Measurements from ENCODE around the gene GTF3C1. TPM values are rescaled to one million over a fixed set of nuclear protein-coding genes. Genes with fewer than 3 reads are reported as not detected.

The GTF3C1 gene
- total and polyA plus RNA-seq, 2 of the 13 experiments (the other 11 are each of a cell fraction or from before 2014, with no cell fraction given), result 29.2 to 72.7 TPM

DNA sequence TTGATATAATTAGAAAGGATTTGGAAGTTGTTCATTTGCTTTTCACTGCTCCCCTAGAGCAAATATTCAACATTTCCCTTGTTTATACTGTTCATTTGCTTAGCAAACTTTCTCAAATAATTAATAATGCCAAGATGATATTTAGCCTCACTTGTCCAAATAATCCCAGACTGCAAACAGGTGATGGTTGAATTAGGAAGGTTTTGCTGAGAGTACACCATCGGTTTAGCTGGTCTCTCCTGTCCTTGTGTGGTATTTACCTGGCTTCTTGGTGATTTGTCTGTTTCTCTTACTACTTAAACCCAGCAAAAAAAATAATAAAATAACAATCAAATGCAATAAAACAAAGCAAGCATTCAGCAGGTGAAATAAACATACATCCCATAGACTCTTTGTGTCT, 6.8 kb upstream of the GTF3C1 start:
- no peak for DNase-seq (ENCODE audit: low spot score)
- POLR2A ChIA-PET, result no interaction called here
- 88% methylated on average over 1 of the region's 1 CpG for WGBS (ENCODE audit: low lambda C conversion rate)
- BruUV-seq (replicated peaks), result no TSS peak
- CTCF ChIA-PET (ENCODE audit: low intra/inter-chr PET ratio, low total read pairs), result no interaction called here
- Histone ChIP-seq H3K4me2 (ENCODE audit: low read depth, low read length) (no peak overlapping the region), H3K79me2 (ENCODE audit: insufficient read depth, low read length) (no peaks in the 10 kb centered on the region), H4K20me1 (ENCODE audit: insufficient read depth, low read length) (no peaks in the 10 kb centered on the region), H3K27me3 (ENCODE audit: control insufficient read depth in 1 of 2, insufficient read depth in 2 of 2, low read length in 2 of 2) (no peaks in the 10 kb centered on the region), H3K4me1 (ENCODE audit: insufficient read depth, low read length) (peaks cover 7% of the 10 kb centered on the region), H3K27ac (ENCODE audit: extremely low read length, insufficient read depth, low read length) (no peak overlapping the region), H2AFZ (ENCODE audit: low read length) (no peak overlapping the region), H3K9me3 (ENCODE audit: low read length) (no peaks in the 10 kb centered on the region), H3K4me3 (replicated peaks in 1 of 3; ENCODE audit: insufficient read depth in 1 of 3, low read depth in 2 of 3, low read length in 3 of 3) (no peak overlapping the region), H3K36me3 (replicated peaks in 1 of 2; ENCODE audit: control insufficient read depth in 1 of 2, insufficient read depth in 2 of 2, low read length in 2 of 2) (no peaks in the 10 kb centered on the region), H3K9ac (ENCODE audit: insufficient read depth, low read depth, low read length) (no peak overlapping the region)
- no peak for FAIRE-seq
- TF ChIP-seq IKZF4 (CRISPR knock-in tag; IDR thresholded peaks at IDR 0.05; ENCODE audit: borderline replicate concordance, low read depth, not compliant biosample characterization) (no peak), ERF (CRISPR knock-in tag; IDR thresholded peaks at IDR 0.05) (no peak), ARNT2 (CRISPR knock-in tag; IDR thresholded peaks at IDR 0.05; ENCODE audit: low read depth) (no peak), ZNF263 (CRISPR knock-in tag; IDR thresholded peaks at IDR 0.05) (no peak), SSRP1 (CRISPR knock-in tag; IDR thresholded peaks at IDR 0.05) (no peak), ZNF776 (CRISPR knock-in tag; IDR thresholded peaks at IDR 0.05) (no peak), NFKBIZ (CRISPR knock-in tag; IDR thresholded peaks at IDR 0.05) (no peak), THAP8 (CRISPR knock-in tag; IDR thresholded peaks at IDR 0.05; ENCODE audit: borderline replicate concordance) (no peak), ZNF572 (CRISPR knock-in tag; IDR thresholded peaks at IDR 0.05) (no peak), GRHL1 (CRISPR knock-in tag; conservative IDR thresholded peaks at IDR 0.05) (no peak), REL (CRISPR knock-in tag; conservative IDR thresholded peaks at IDR 0.05) (no peak), ZNF335 (CRISPR knock-in tag; IDR thresholded peaks at IDR 0.05) (no peak), PAF1 (CRISPR knock-in tag; IDR thresholded peaks at IDR 0.05) (no peak), KAT7 (CRISPR knock-in tag; IDR thresholded peaks at IDR 0.05; ENCODE audit: borderline replicate concordance) (no peak), ZNF138 (CRISPR knock-in tag; IDR thresholded peaks at IDR 0.05; ENCODE audit: low read depth) (no peak), ZNF781 (CRISPR knock-in tag; IDR thresholded peaks at IDR 0.05; ENCODE audit: borderline replicate concordance, not compliant biosample characterization) (no peak), ZHX2 (IDR thresholded peaks at IDR 0.05; ENCODE audit: low read depth) (no peak), ZHX2 (CRISPR knock-in tag; IDR thresholded peaks at IDR 0.05; ENCODE audit: borderline replicate concordance) (no peak)
- TF ChIP-seq, protein P1, sequence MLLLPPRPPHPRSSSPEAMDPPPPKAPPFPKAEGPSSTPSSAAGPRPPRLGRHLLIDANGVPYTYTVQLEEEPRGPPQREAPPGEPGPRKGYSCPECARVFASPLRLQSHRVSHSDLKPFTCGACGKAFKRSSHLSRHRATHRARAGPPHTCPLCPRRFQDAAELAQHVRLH (CRISPR knock-in tag; IDR thresholded peaks at IDR 0.05; ENCODE audit: borderline replicate concordance, low read depth), result no peak
- in situ Hi-C loops (cut with HindIII; ENCODE audit: extremely low pct_ligation_motif_present, low pct_unique_long_range_greater_than_20kb) (no loop called here), intact Hi-C loops (cut with micrococcal nuclease; ENCODE audit: unreplicated experiment) (no loop called here)
- no peak for ATAC-seq

Data from HepG2 (cell line).